ENCODE results near the gene MAPKAP1.

Gene MAPKAP1

GRCh38 chr9:125460883-125461635 is 245.9 kb downstream of the MAPKAP1 start:
- no peak overlapping the region for H3K9ac ChIP-seq (ENCODE audit: low read length)
- H3K4ac ChIP-seq (ENCODE audit: low read depth, low read length): no peak overlapping the region
- no peak overlapping the region for H2BK120ac ChIP-seq (ENCODE audit: insufficient read depth, low read length, poor library complexity)
- no peaks in the 10 kb centered on the region for H3K79me2 ChIP-seq (ENCODE audit: control insufficient read depth, insufficient read depth, low read length, poor library complexity)
- no peak overlapping the region for H4K91ac ChIP-seq (ENCODE audit: low read depth, low read length)
- no peak overlapping the region for H3K23ac ChIP-seq (ENCODE audit: low read length)
- H3K27me3 ChIP-seq (ENCODE audit: insufficient read depth, low read length): no peaks in the 10 kb centered on the region
- H4K8ac ChIP-seq (ENCODE audit: low read depth, low read length): no peak overlapping the region
- peaks cover 1 to 2% of the 10 kb centered on the region in 2 experiments for H3K36me3 ChIP-seq (ENCODE audit: control insufficient read depth in 1 of 2, insufficient read depth in 2 of 2, low read length in 2 of 2)
- H3K14ac ChIP-seq (ENCODE audit: low read length): no peak overlapping the region
- peaks cover 9 to 24% of the 10 kb centered on the region in 2 experiments for H3K4me1 ChIP-seq (ENCODE audit: control insufficient read depth in 1 of 2, insufficient read depth in 2 of 2, low read length in 2 of 2)
- no peak overlapping the region for H3K27ac ChIP-seq (ENCODE audit: low read depth, low read length)
- no CpG with 5 or more reads among the region's 8 CpGs for WGBS (ENCODE audit: extremely low coverage, insufficient coverage, insufficient read length)
- H2BK5ac ChIP-seq (ENCODE audit: low read depth, low read length, poor library complexity): no peak overlapping the region
- H4K12ac ChIP-seq (ENCODE audit: low read depth, low read length): no peak overlapping the region
- no peak for DNase-seq
- H3K9me3 ChIP-seq (ENCODE audit: insufficient read depth, low read depth, low read length): peaks cover 1% of the 10 kb centered on the region
- no peak overlapping the region for H2AFZ ChIP-seq (ENCODE audit: insufficient read depth, low read length, poor library complexity)
- no peak overlapping the region for H3K4me3 ChIP-seq (ENCODE audit: low read depth, low read length)
- no peaks in the 10 kb centered on the region for H3K79me1 ChIP-seq (ENCODE audit: low read length)
- no peak overlapping the region for H3K4me2 ChIP-seq (ENCODE audit: low read length)
- H2AK5ac ChIP-seq (ENCODE audit: low read length): no peak overlapping the region
- no peak overlapping the region for H3K18ac ChIP-seq (ENCODE audit: low read length)
- no peak overlapping the region for H2BK12ac ChIP-seq (ENCODE audit: low read length)

GRCh38 chr9:125460346-125460745 is 246.7 kb downstream of the MAPKAP1 start:
- no peak overlapping the region for H2BK120ac ChIP-seq (ENCODE audit: insufficient read depth, low read length, poor library complexity)
- H2BK5ac ChIP-seq (ENCODE audit: low read depth, low read length, poor library complexity): no peak overlapping the region
- no peak overlapping the region for H3K27ac ChIP-seq (ENCODE audit: low read depth, low read length)
- no peak overlapping the region for H4K8ac ChIP-seq (ENCODE audit: low read depth, low read length)
- no peak overlapping the region for H4K12ac ChIP-seq (ENCODE audit: low read depth, low read length)
- no peaks in the 10 kb centered on the region for H3K79me2 ChIP-seq (ENCODE audit: control insufficient read depth, insufficient read depth, low read length, poor library complexity)
- no peak overlapping the region for H3K4me2 ChIP-seq (ENCODE audit: low read length)
- no peak overlapping the region for H3K9ac ChIP-seq (ENCODE audit: low read length)
- no peak overlapping the region for H3K23ac ChIP-seq (ENCODE audit: low read length)
- no peak for DNase-seq
- peaks cover 1% of the 10 kb centered on the region for H3K9me3 ChIP-seq (ENCODE audit: insufficient read depth, low read depth, low read length)
- H3K79me1 ChIP-seq (ENCODE audit: low read length): no peaks in the 10 kb centered on the region
- no peaks in the 10 kb centered on the region for H3K27me3 ChIP-seq (ENCODE audit: insufficient read depth, low read length)
- no peak overlapping the region for H2AFZ ChIP-seq (ENCODE audit: insufficient read depth, low read length, poor library complexity)
- no peak overlapping the region for H3K14ac ChIP-seq (ENCODE audit: low read length)
- no CpG with 5 or more reads among the region's 7 CpGs for whole genome bisulfite sequencing (ENCODE audit: extremely low coverage, insufficient coverage, insufficient read length)
- H3K18ac ChIP-seq (ENCODE audit: low read length): no peak overlapping the region
- no peak overlapping the region for H2AK5ac ChIP-seq (ENCODE audit: low read length)
- peaks cover 1 to 2% of the 10 kb centered on the region in 2 experiments for H3K36me3 ChIP-seq (ENCODE audit: control insufficient read depth in 1 of 2, insufficient read depth in 2 of 2, low read length in 2 of 2)
- H2BK12ac ChIP-seq (ENCODE audit: low read length): no peak overlapping the region
- no peak overlapping the region for H3K4ac ChIP-seq (ENCODE audit: low read depth, low read length)
- H3K4me3 ChIP-seq (ENCODE audit: low read depth, low read length): no peak overlapping the region
- H3K4me1 ChIP-seq (ENCODE audit: control insufficient read depth in 1 of 2, insufficient read depth in 2 of 2, low read length in 2 of 2): peaks cover 7 to 22% of the 10 kb centered on the region in 2 experiments
- no peak overlapping the region for H4K91ac ChIP-seq (ENCODE audit: low read depth, low read length)

- Histone ChIP-seq H4K8ac (ENCODE audit: low read depth, low read length) (no peak overlapping the region), H3K79me2 (ENCODE audit: control insufficient read depth, insufficient read depth, low read length, poor library complexity) (no peaks in the 10 kb centered on the region), H3K27ac (ENCODE audit: low read depth, low read length) (no peak overlapping the region), H3K27me3 (ENCODE audit: insufficient read depth, low read length) (no peaks in the 10 kb centered on the region), H2BK12ac (ENCODE audit: low read length) (no peak overlapping the region), H3K4me2 (ENCODE audit: low read length) (no peak overlapping the region), H3K9ac (ENCODE audit: low read length) (no peak overlapping the region), H3K9me3 (ENCODE audit: insufficient read depth, low read depth, low read length) (peaks cover 1% of the 10 kb centered on the region), H3K4me3 (ENCODE audit: low read depth, low read length) (no peak overlapping the region), H4K91ac (ENCODE audit: low read depth, low read length) (no peak overlapping the region), H3K23ac (ENCODE audit: low read length) (no peak overlapping the region), H2BK5ac (ENCODE audit: low read depth, low read length, poor library complexity) (no peak overlapping the region), H3K4ac (ENCODE audit: low read depth, low read length) (no peak overlapping the region), H2AFZ (ENCODE audit: insufficient read depth, low read length, poor library complexity) (no peak overlapping the region), H3K79me1 (ENCODE audit: low read length) (no peaks in the 10 kb centered on the region), H3K36me3 (ENCODE audit: control insufficient read depth in 1 of 2, insufficient read depth in 2 of 2, low read length in 2 of 2) (peaks cover 2 to 4% of the 10 kb centered on the region in 2 experiments), H4K12ac (ENCODE audit: low read depth, low read length) (no peak overlapping the region), H2BK120ac (ENCODE audit: insufficient read depth, low read length, poor library complexity) (no peak overlapping the region), H3K14ac (ENCODE audit: low read length) (no peak overlapping the region), H3K4me1 (ENCODE audit: control insufficient read depth in 1 of 2, insufficient read depth in 2 of 2, low read length in 2 of 2) (peaks cover 7 to 14% of the 10 kb centered on the region in 2 experiments), H3K18ac (ENCODE audit: low read length) (no peak overlapping the region), H2AK5ac (ENCODE audit: low read length) (no peak overlapping the region)
- DNase-seq: no peak
- WGBS (ENCODE audit: extremely low coverage, insufficient coverage, insufficient read length): no CpG with 5 or more reads among the region's 1 CpG
These were observed 249.7 kb downstream of the MAPKAP1 start for GRCh38 chr9:125457357-125457756.

GRCh38 chr9:125455876-125456275 is 251.1 kb downstream of the MAPKAP1 start:
- Histone ChIP-seq H3K27ac (ENCODE audit: low read depth, low read length) (no peak overlapping the region), H3K4me1 (ENCODE audit: control insufficient read depth in 1 of 2, insufficient read depth in 2 of 2, low read length in 2 of 2) (peaks cover under 1 to 2% of the 10 kb centered on the region in 2 experiments), H3K18ac (ENCODE audit: low read length) (no peak overlapping the region), H2AK5ac (ENCODE audit: low read length) (no peak overlapping the region), H3K79me2 (ENCODE audit: control insufficient read depth, insufficient read depth, low read length, poor library complexity) (no peaks in the 10 kb centered on the region), H2AFZ (ENCODE audit: insufficient read depth, low read length, poor library complexity) (no peak overlapping the region), H2BK12ac (ENCODE audit: low read length) (no peak overlapping the region), H2BK120ac (ENCODE audit: insufficient read depth, low read length, poor library complexity) (no peak overlapping the region), H4K91ac (ENCODE audit: low read depth, low read length) (no peak overlapping the region), H2BK5ac (ENCODE audit: low read depth, low read length, poor library complexity) (no peak overlapping the region), H4K8ac (ENCODE audit: low read depth, low read length) (no peak overlapping the region), H3K4ac (ENCODE audit: low read depth, low read length) (no peak overlapping the region), H3K9me3 (ENCODE audit: insufficient read depth, low read depth, low read length) (peaks cover 1% of the 10 kb centered on the region), H3K9ac (ENCODE audit: low read length) (no peak overlapping the region), H3K27me3 (ENCODE audit: insufficient read depth, low read length) (no peaks in the 10 kb centered on the region), H3K23ac (ENCODE audit: low read length) (no peak overlapping the region), H3K79me1 (ENCODE audit: low read length) (no peaks in the 10 kb centered on the region), H3K14ac (ENCODE audit: low read length) (no peak overlapping the region), H3K4me3 (ENCODE audit: low read depth, low read length) (no peak overlapping the region), H3K4me2 (ENCODE audit: low read length) (no peak overlapping the region), H3K36me3 (ENCODE audit: control insufficient read depth in 1 of 2, insufficient read depth in 2 of 2, low read length in 2 of 2) (peaks cover 6 to 7% of the 10 kb centered on the region in 2 experiments), H4K12ac (ENCODE audit: low read depth, low read length) (no peak overlapping the region)
- no CpG with 5 or more reads among the region's 4 CpGs for WGBS (ENCODE audit: extremely low coverage, insufficient coverage, insufficient read length)
- DNase-seq: no peak

All from trophoblast cell (in vitro differentiated cells and primary cell).